ENCODE measurements around the gene GTF2F2.

- TF ChIP-seq KDM5B (IDR thresholded peaks at IDR 0.05; ENCODE audit: insufficient replicate concordance, low read depth, low read length) (no peak), RBFOX2 (IDR thresholded peaks at IDR 0.05; ENCODE audit: low read depth, low read length) (no peak), ESRRB (CRISPR knock-in tag; IDR thresholded peaks at IDR 0.05; ENCODE audit: borderline replicate concordance) (no peak), CBX2 (IDR thresholded peaks at IDR 0.05; ENCODE audit: insufficient read depth, low read length, poor library complexity, severe bottlenecking) (no peak), ZBTB40 (IDR thresholded peaks at IDR 0.05) (no peak), ZBTB40 (CRISPR knock-in tag; IDR thresholded peaks at IDR 0.05) (no peak), ZNF583 (CRISPR knock-in tag; IDR thresholded peaks at IDR 0.05) (no peak), MXI1 (IDR thresholded peaks at IDR 0.05; ENCODE audit: low read depth, low read length) (no peak), NFE2L1 (tag; IDR thresholded peaks at IDR 0.05; ENCODE audit: borderline replicate concordance, low read depth) (no peak), ZBTB33 (CRISPR knock-in tag; IDR thresholded peaks at IDR 0.05) (no peak), CTCF (IDR thresholded peaks at IDR 0.05 in 2 of 3, conservative IDR thresholded peaks at IDR 0.05 in 1 of 3; ENCODE audit: insufficient read depth in 2 of 3, low read depth in 1 of 3, low read length in 3 of 3) (no peak), IRF1 (CRISPR knock-in tag; IDR thresholded peaks at IDR 0.05; ENCODE audit: borderline replicate concordance) (no peak)
Measured at GRCh38 chr13:45300190-45300985, 180.1 kb downstream of the GTF2F2 start.
